K562 (cell line): Measurements from ENCODE around the gene TMEM179. TPM values are rescaled to one million over a fixed set of nuclear protein-coding genes. Genes with fewer than 3 reads are reported as not detected.

Experiments used
- ATAC-seq: fragments of 200-7000 bp; cut with Tn5 transposase; 3 replicates; pipeline ENCODE4 v1.9.1; 2020; ENCODE audit warnings: moderate library complexity
- BruUV-seq: library from RNA; stranded (reverse); fragments of 400-500 nt; replicated peaks from 2 replicates; lab custom pipeline; 2021; lab: Mats Ljungman, UMichigan
- CTCF ChIA-PET: fragments of 300-600 bp; formaldehyde crosslinking; extraction: SDS; loops from one replicate; lab custom pipeline; 2021; ENCODE audit warnings: low intra/inter-chr PET ratio; lab: Yijun Ruan, JAX
- POLR2A ChIA-PET: fragments of 300-600, 350-650 bp; sonication (Branson Sonifier 250); formaldehyde crosslinking; extraction: SDS; loops from one replicate; lab custom pipeline; 2021; ENCODE audit warnings: antibody characterized with exemption, inconsistent platforms; lab: Yijun Ruan, JAX
- DNase-seq, 4 experiments: peaks; one replicate each; pipeline versions ENCODE4 v3.0.0 to v3.0.0-alpha.2; 2011 to 2018; ENCODE audit warnings: low spot score in 3 of 4, mixed read lengths in 3 of 4; ENCODE audit errors: extremely low read depth in 1 of 4
- FAIRE-seq: peaks from 2 replicates; lab custom pipeline; 2011; peaks lifted over from hg19 to GRCh38; lab: Jason Lieb, UNC
- H2AFZ ChIP-seq: 2 replicates; pipeline ENCODE4 v1.6.0; 2011; ENCODE audit warnings: low read depth, low read length, control low read depth, inconsistent platforms
- H3K27ac ChIP-seq: fragments of 200-600 bp; 3 replicates; pipeline ENCODE4 v1.8.0; 2011; ENCODE audit warnings: low read depth, mild to moderate bottlenecking, control low read depth, inconsistent platforms, low read length, moderate library complexity, mixed read lengths; ENCODE audit errors: extremely low read depth
- H3K27me3 ChIP-seq, 2 experiments: fragments of 300-600 bp in 1 of 2; 2 replicates in 1 of 2; 3 replicates in 1 of 2; pipeline versions ENCODE4 v1.6.0 to v1.8.0; 2011; ENCODE audit warnings: inconsistent platforms in 2 of 2, low read length in 2 of 2, mild to moderate bottlenecking in 1 of 2, mixed read lengths in 1 of 2, moderate library complexity in 1 of 2; ENCODE audit not compliant: control insufficient read depth in 2 of 2, insufficient read depth in 2 of 2
- H3K36me3 ChIP-seq: fragments of 300-600 bp; 3 replicates; pipeline ENCODE4 v1.8.0; 2011; ENCODE audit warnings: mild to moderate bottlenecking, low read length, inconsistent platforms; ENCODE audit not compliant: control insufficient read depth, insufficient read depth
- H3K4me1 ChIP-seq, 2 experiments: fragments of 200-600 bp in 1 of 2; replicated peaks in 1 of 2; 2 replicates in 1 of 2; 3 replicates in 1 of 2; pipeline versions ENCODE4 v1.5.1 to v1.8.0; 2011; ENCODE audit warnings: inconsistent platforms in 2 of 2, low read length in 2 of 2, mild to moderate bottlenecking in 1 of 2, mixed read lengths in 1 of 2, moderate library complexity in 1 of 2; ENCODE audit not compliant: control insufficient read depth in 2 of 2, insufficient read depth in 2 of 2
- H3K4me2 ChIP-seq: 2 replicates; pipeline ENCODE4 v1.6.1; 2011; ENCODE audit warnings: low read length, control low read depth, inconsistent platforms, mixed read lengths; ENCODE audit not compliant: insufficient read depth
- H3K4me3 ChIP-seq: fragments of 200-600 bp; sonication (generic), shearing (Covaris generic); 2 replicates; pipeline ENCODE4 v1.5.1; 2016; ENCODE audit warnings: control low read depth, inconsistent platforms
- H3K79me2 ChIP-seq: fragments of 200-600 bp; 3 replicates; pipeline ENCODE4 v1.8.0; 2011; ENCODE audit warnings: low read length, inconsistent platforms; ENCODE audit not compliant: control insufficient read depth, insufficient read depth
- H3K9ac ChIP-seq, 2 experiments: 2 replicates each; pipeline versions ENCODE4 v1.6.0 to v1.6.1; 2011; ENCODE audit warnings: low read depth in 2 of 2, low read length in 2 of 2, control low read depth in 1 of 2, inconsistent platforms in 1 of 2, mild to moderate bottlenecking in 1 of 2, mixed read lengths in 1 of 2; ENCODE audit not compliant: insufficient read depth in 1 of 2
- H3K9me1 ChIP-seq: one replicate; pipeline ENCODE4 v1.6.0; 2011; ENCODE audit warnings: inconsistent platforms, mild to moderate bottlenecking, low read length, moderate library complexity; ENCODE audit not compliant: control insufficient read depth, insufficient read depth
- H3K9me3 ChIP-seq: replicated peaks from 2 replicates; pipeline ENCODE4 v1.5.1; 2011; ENCODE audit warnings: low read depth, low read length, inconsistent platforms; ENCODE audit not compliant: control insufficient read depth, insufficient read depth
- H4K20me1 ChIP-seq: replicated peaks from 2 replicates; pipeline ENCODE4 v1.6.1; 2011; ENCODE audit warnings: low read length, inconsistent platforms, mixed read lengths; ENCODE audit not compliant: control insufficient read depth, insufficient read depth
- ARID2 ChIP-seq: fragments of 450-650 bp; IDR thresholded peaks from 2 replicates; pipeline ENCODE4 v1.6.1; 2017; ENCODE audit warnings: antibody characterized with exemption, mild to moderate bottlenecking
- ARNT ChIP-seq, 2 experiments: fragments of 450-650 bp; IDR thresholded peaks; 2 replicates each; pipeline ENCODE4 v1.6.1; 2016; ENCODE audit warnings: mild to moderate bottlenecking in 1 of 2
- ATF7 ChIP-seq: fragments of 450-650 bp; IDR thresholded peaks from 2 replicates; pipeline ENCODE4 v1.7.1; 2014; ENCODE audit warnings: mild to moderate bottlenecking, moderate library complexity
- DMBX1 ChIP-seq: fragments of 250-450 bp; sonication (Bioruptor Pico); IDR thresholded peaks from 2 replicates; pipeline ENCODE4 v1.8.0; 2022; ENCODE audit warnings: inconsistent platforms, mild to moderate bottlenecking, moderate library complexity, borderline replicate concordance
- HDAC8 ChIP-seq: fragments of 450-650 bp; IDR thresholded peaks from 2 replicates; pipeline ENCODE4 v1.6.1; 2016; ENCODE audit warnings: mild to moderate bottlenecking, missing genetic modification characterization, moderate library complexity, missing compliant biosample characterization
- MAFF ChIP-seq: IDR thresholded peaks from 2 replicates; pipeline ENCODE4 v1.6.1; 2012; ENCODE audit warnings: low read length, improper control_type of control experiment
- MAZ ChIP-seq, 2 experiments: fragments of 450-650 bp in 1 of 2; sonication (generic) in 1 of 2; formaldehyde crosslinking; IDR thresholded peaks in 1 of 2; conservative IDR thresholded peaks in 1 of 2; 2 replicates each; pipeline versions ENCODE4 v1.4.0 to v1.5.0; 2020; ENCODE audit warnings: mild to moderate bottlenecking in 1 of 2, missing genetic modification reagents in 1 of 2
- MYBL2 ChIP-seq, 2 experiments: fragments of 450-650 bp in 1 of 2; sonication (generic) in 1 of 2; formaldehyde crosslinking in 1 of 2; IDR thresholded peaks; 2 replicates each; pipeline versions ENCODE4 v1.6.1 to v1.8.1; 2017 to 2022; ENCODE audit warnings: borderline replicate concordance in 1 of 2, inconsistent platforms in 1 of 2, low read depth in 1 of 2, mild to moderate bottlenecking in 1 of 2, missing genetic modification reagents in 1 of 2, moderate library complexity in 1 of 2
- PHB2 ChIP-seq: fragments of 450-650 bp; IDR thresholded peaks from 2 replicates; pipeline ENCODE4 v1.6.1; 2017; ENCODE audit warnings: low read depth
- POLR2AphosphoS2 ChIP-seq: IDR thresholded peaks from 2 replicates; pipeline ENCODE4 v1.6.1; 2012; ENCODE audit warnings: low read length, improper control_type of control experiment
- RAD21 ChIP-seq, 2 experiments: fragments of 250-450 bp in 1 of 2; fragments of 450-650 bp in 1 of 2; sonication (Bioruptor Pico) in 1 of 2; formaldehyde crosslinking in 1 of 2; IDR thresholded peaks in 1 of 2; conservative IDR thresholded peaks in 1 of 2; 2 replicates each; pipeline versions ENCODE4 v1.4.0 to v1.8.0; 2020 to 2022; ENCODE audit warnings: mild to moderate bottlenecking in 2 of 2, moderate library complexity in 1 of 2
- SAFB ChIP-seq: fragments of 200-400 bp; formaldehyde crosslinking; IDR thresholded peaks from 2 replicates; pipeline ENCODE4 v1.6.1; 2017; ENCODE audit warnings: low read depth, low read length, borderline replicate concordance
- TEAD1 ChIP-seq, 2 experiments: fragments of 450-650 bp in 1 of 2; sonication (generic) in 1 of 2; formaldehyde crosslinking; IDR thresholded peaks; 2 replicates each; pipeline versions ENCODE4 v1.4.0 to v1.8.0; 2020 to 2022; ENCODE audit warnings: mild to moderate bottlenecking in 2 of 2, missing genetic modification reagents in 1 of 2
- ZBTB8A ChIP-seq: fragments of 450-650 bp; IDR thresholded peaks from 2 replicates; pipeline ENCODE4 v1.6.1; 2018; ENCODE audit warnings: mild to moderate bottlenecking, moderate library complexity; ENCODE audit not compliant: partially characterized antibody
- ZNF12 ChIP-seq: sonication (generic); formaldehyde crosslinking; IDR thresholded peaks from 2 replicates; pipeline ENCODE4 v1.4.0; 2020; ENCODE audit warnings: mild to moderate bottlenecking, missing genetic modification reagents
- WGBS: fragments of 100-300 bp; shearing (Covaris generic); methylation state at CpG from one replicate; pipeline ENCODE4 v1.1.6; 2016; ENCODE audit warnings: low coverage, mixed read lengths; ENCODE audit not compliant: insufficient coverage; ENCODE audit errors: missing lambda C conversion rate; 5-methylcytosine and 5-hydroxymethylcytosine counted together
- in situ Hi-C: fragments of 300-500 bp; cut with MboI; formaldehyde crosslinking; loops from 4 replicates; pipeline ENCODE4 v1.15.0; 2018; ENCODE audit warnings: inconsistent platforms, mixed read lengths
- intact Hi-C: fragments of 100-400 bp; cut with micrococcal nuclease; formaldehyde crosslinking; loops from 2 replicates; pipeline ENCODE4 v1.14.2; 2022
- polyA plus RNA-seq, 8 experiments: library from polyadenylated mRNA; depleted of rRNA in 4 of 8; stranded (reverse) in 5 of 8; unstranded in 3 of 8; fragments of >200 nt; fragmentation: Nextera tagmentation in 2 of 8; fragmentation: Illumina TruSeq in 1 of 8; extraction: Ambion mirVana in 2 of 8; extraction: Trizol in 1 of 8; gene quantifications; 2 replicates each; pipeline versions ENCODE4 v1.2.1 to v1.2.3, GENCODE V29; 2011 to 2014; ENCODE audit warnings: inconsistent platforms in 1 of 8, missing spikeins in 1 of 8
- total RNA-seq, 7 experiments: library from RNA; depleted of rRNA in 6 of 7; stranded (reverse); fragments of >200 nt in 6 of 7; fragmentation: Illumina TruSeq in 2 of 7; extraction: Trizol in 2 of 7; gene quantifications; 2 replicates each; pipeline versions ENCODE4 v1.2.1 to v1.2.3, GENCODE V29; 2011 to 2021; ENCODE audit warnings: low replicate concordance in 1 of 7
- TF ChIP-seq, protein P1 (sequence below): IDR thresholded peaks from 2 replicates; pipeline ENCODE4 v1.6.1; 2011; ENCODE audit warnings: borderline replicate concordance, low read depth, mild to moderate bottlenecking, moderate library complexity, low read length; ENCODE audit not compliant: insufficient read depth, poor library complexity, severe bottlenecking

The TMEM179 gene
- total and polyA plus RNA-seq, 9 of the 15 experiments (the other 6 are each of a cell fraction or from before 2014, with no cell fraction given), result not detected

- TF ChIP-seq, protein P1, sequence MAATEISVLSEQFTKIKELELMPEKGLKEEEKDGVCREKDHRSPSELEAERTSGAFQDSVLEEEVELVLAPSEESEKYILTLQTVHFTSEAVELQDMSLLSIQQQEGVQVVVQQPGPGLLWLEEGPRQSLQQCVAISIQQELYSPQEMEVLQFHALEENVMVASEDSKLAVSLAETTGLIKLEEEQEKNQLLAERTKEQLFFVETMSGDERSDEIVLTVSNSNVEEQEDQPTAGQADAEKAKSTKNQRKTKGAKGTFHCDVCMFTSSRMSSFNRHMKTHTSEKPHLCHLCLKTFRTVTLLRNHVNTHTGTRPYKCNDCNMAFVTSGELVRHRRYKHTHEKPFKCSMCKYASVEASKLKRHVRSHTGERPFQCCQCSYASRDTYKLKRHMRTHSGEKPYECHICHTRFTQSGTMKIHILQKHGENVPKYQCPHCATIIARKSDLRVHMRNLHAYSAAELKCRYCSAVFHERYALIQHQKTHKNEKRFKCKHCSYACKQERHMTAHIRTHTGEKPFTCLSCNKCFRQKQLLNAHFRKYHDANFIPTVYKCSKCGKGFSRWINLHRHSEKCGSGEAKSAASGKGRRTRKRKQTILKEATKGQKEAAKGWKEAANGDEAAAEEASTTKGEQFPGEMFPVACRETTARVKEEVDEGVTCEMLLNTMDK, result peak; percentile 86
- TF ChIP-seq ATF7 (no peak), RAD21 (CRISPR knock-in tag; conservative IDR thresholded peaks at IDR 0.05 in 1 of 2, IDR thresholded peaks at IDR 0.05 in 1 of 2) (peak; percentile 72 to 82), MAZ (CRISPR knock-in tag; conservative IDR thresholded peaks at IDR 0.05 in 1 of 2, IDR thresholded peaks at IDR 0.05 in 1 of 2) (peak; percentile 40 to 80; a peak in 3 of 4 replicates)
Observed at GRCh38 chr14:104650057-104650980, 45.7 kb upstream of the TMEM179 start (continued).

GRCh38 chr14:104647467-104648043, 43.0 kb upstream of the TMEM179 start:
- Histone ChIP-seq H3K27me3 (peaks cover 6 to 18% of the 10 kb centered on the region in 2 experiments; a peak in 4 of 5 replicates), H3K27ac (no peak overlapping the region), H3K4me1 (peaks cover 0 to 23% of the 10 kb centered on the region in 2 experiments; a peak in 3 of 5 replicates), H3K9me3 (peaks cover 3% of the 10 kb centered on the region; the same call in 1 of the 2 replicates), H3K4me2 (no peak overlapping the region), H2AFZ (no peak overlapping the region), H3K4me3 (no peak overlapping the region), H3K9me1 (no peaks in the 10 kb centered on the region), H3K36me3 (no peaks in the 10 kb centered on the region), H3K79me2 (no peaks in the 10 kb centered on the region), H4K20me1 (no peaks in the 10 kb centered on the region), H3K9ac (no peak overlapping the region)
- no peak for TF ChIP-seq TEAD1 (CRISPR knock-in tag; IDR thresholded peaks at IDR 0.05)
- TF ChIP-seq DMBX1 (CRISPR knock-in tag), result no peak
- no peak for TF ChIP-seq HDAC8
- no peak for TF ChIP-seq ARID2
- TF ChIP-seq ARNT (IDR thresholded peaks at IDR 0.05), result no peak
- TF ChIP-seq PHB2, result no peak
- no peak for TF ChIP-seq SAFB
- TF ChIP-seq MYBL2 (IDR thresholded peaks at IDR 0.05; ENCODE audit: low read depth), result no peak
- TF ChIP-seq MYBL2 (CRISPR knock-in tag; IDR thresholded peaks at IDR 0.05; ENCODE audit: borderline replicate concordance), result no peak
- no peak for TF ChIP-seq ZBTB8A
- no peak for TF ChIP-seq POLR2AphosphoS2
- no peak for TF ChIP-seq ZNF12 (CRISPR knock-in tag)
- no peak for TF ChIP-seq MAFF
- FAIRE-seq (no peak), DNase-seq (no peak), ATAC-seq (no peak)
- ChIA-PET CTCF (no interaction called here), POLR2A (no interaction called here)
- intact Hi-C loops, result no loop called here
- BruUV-seq, result no TSS peak
- WGBS, result 16% methylated on average over 5 of the region's 6 CpGs
- in situ Hi-C loops, result loop anchor here (10.0 kb wide), 1 partner anchor 573 kb away; no protein-coding TSS in a partner anchor
